Fibroblast of lung (primary cell): Measurements from ENCODE around the gene TRIML1. TPM values are rescaled to one million over a fixed set of nuclear protein-coding genes. Genes with fewer than 3 reads are reported as not detected.
"Not testable (repeated sequence)": the region's sequence is repeated elsewhere in the genome, so short reads cannot be mapped to it uniquely, and the experiment has no call there.

ENCODE experiments used
- DNase-seq, 2 donors: peaks; one replicate each; pipeline versions ENCODE4 v3.0.0 to v3.0.0-alpha.2; 2010; ENCODE audit warnings: low read depth in 2 of 2
- H2AFZ ChIP-seq: 2 replicates; pipeline ENCODE4 v1.5.1; 2012; ENCODE audit warnings: low read length, control low read depth, inconsistent platforms
- H3K27ac ChIP-seq: 2 replicates; pipeline ENCODE4 v1.5.1; 2011; ENCODE audit warnings: low read length, control low read depth; ENCODE audit not compliant: insufficient read depth
- H3K27me3 ChIP-seq: 2 replicates; pipeline ENCODE4 v1.5.1; 2011; ENCODE audit warnings: mild to moderate bottlenecking, low read length; ENCODE audit not compliant: control insufficient read depth, insufficient read depth
- H3K36me3 ChIP-seq: 2 replicates; pipeline ENCODE4 v1.5.1; 2011; ENCODE audit warnings: low read length; ENCODE audit not compliant: control insufficient read depth, insufficient read depth
- H3K4me1 ChIP-seq: 2 replicates; pipeline ENCODE4 v1.5.1; 2011; ENCODE audit warnings: low read length; ENCODE audit not compliant: control insufficient read depth, insufficient read depth; ENCODE audit errors: extremely low read depth
- H3K4me2 ChIP-seq: 2 replicates; pipeline ENCODE4 v1.5.1; 2011; ENCODE audit warnings: low read length, control low read depth; ENCODE audit not compliant: insufficient read depth; ENCODE audit errors: extremely low read depth
- H3K4me3 ChIP-seq, 4 experiments: fragments of 200-600 bp in 1 of 4; sonication (generic) in 1 of 4; replicated peaks in 1 of 4; 2 replicates each; pipeline ENCODE4 v1.5.1; 2011 to 2016; ENCODE audit warnings: low read length in 4 of 4, low read depth in 3 of 4, mild to moderate bottlenecking in 3 of 4, control low read depth in 2 of 4, inconsistent platforms in 1 of 4, mixed read lengths in 1 of 4; ENCODE audit not compliant: insufficient read depth in 1 of 4; ENCODE audit errors: control extremely low read depth in 1 of 4
- H3K79me2 ChIP-seq: 2 replicates; pipeline ENCODE4 v1.5.1; 2012; ENCODE audit warnings: mild to moderate bottlenecking, low read length, inconsistent platforms; ENCODE audit not compliant: control insufficient read depth, insufficient read depth
- H3K9ac ChIP-seq: 2 replicates; pipeline ENCODE4 v1.5.1; 2011; ENCODE audit warnings: mild to moderate bottlenecking, low read length, control low read depth; ENCODE audit not compliant: insufficient read depth
- H3K9me3 ChIP-seq: 2 replicates; pipeline ENCODE4 v1.5.1; 2012; ENCODE audit warnings: low read depth, low read length; ENCODE audit not compliant: control insufficient read depth, insufficient read depth
- H4K20me1 ChIP-seq: 2 replicates; pipeline ENCODE4 v1.5.1; 2011; ENCODE audit warnings: low read length; ENCODE audit not compliant: control insufficient read depth, insufficient read depth; ENCODE audit errors: extremely low read depth
- CTCF ChIP-seq, 2 donors: IDR thresholded peaks in 1 of 2; conservative IDR thresholded peaks in 1 of 2; 1 replicate in 1 of 2; 2 replicates in 1 of 2; pipeline ENCODE4 v1.5.1; 2011 to 2012; ENCODE audit warnings: low read length in 2 of 2, control low read depth in 1 of 2, inconsistent platforms in 1 of 2, low read depth in 1 of 2, mild to moderate bottlenecking in 1 of 2
- EZH2 ChIP-seq: IDR thresholded peaks from 2 replicates; pipeline ENCODE4 v1.5.1; 2012; ENCODE audit warnings: low read length, control low read depth, mild to moderate bottlenecking; ENCODE audit errors: missing control alignments
- polyA plus RNA-seq, 2 donors: library from polyadenylated mRNA; depleted of rRNA in 1 of 2; stranded (reverse) in 1 of 2; unstranded in 1 of 2; fragments of >200 nt; gene quantifications; 2 replicates each; pipeline ENCODE4 v1.2.1, GENCODE V29; 2011 to 2012; ENCODE audit warnings: missing spikeins in 1 of 2
- total RNA-seq: library from RNA; depleted of rRNA; stranded (reverse); fragments of >200 nt; gene quantifications from 2 replicates; pipeline ENCODE4 v1.2.1, GENCODE V29; 2014

The TRIML1 gene
- total and polyA plus RNA-seq, 2 donors (not counting 1 experiment from before 2014, with no cell fraction given) = not detected

- no peak overlapping the region for H2AFZ ChIP-seq
- H3K9me3 ChIP-seq = no peaks in the 10 kb centered on the region
- H3K9ac ChIP-seq = no peak overlapping the region
- DNase-seq = no peak
- no peak for TF ChIP-seq CTCF (conservative IDR thresholded peaks at IDR 0.05 in 1 of 2, IDR thresholded peaks at IDR 0.05 in 1 of 2; ENCODE audit: low read depth in 1 of 2, low read length in 2 of 2)
- TF ChIP-seq EZH2 = no peak
- no peaks in the 10 kb centered on the region for H3K27me3 ChIP-seq
- H3K27ac ChIP-seq = no peak overlapping the region
- H3K4me1 ChIP-seq = no peaks in the 10 kb centered on the region
- H3K36me3 ChIP-seq = no peaks in the 10 kb centered on the region
- H4K20me1 ChIP-seq = no peaks in the 10 kb centered on the region
- H3K4me3 ChIP-seq = no peak overlapping the region
- H3K79me2 ChIP-seq = no peaks in the 10 kb centered on the region
- H3K4me2 ChIP-seq = no peak overlapping the region
These were observed 15.6 kb downstream of the TRIML1 start for GRCh38 chr4:188154668-188155405.

GRCh38 chr4:188158336-188158735 lies 19.1 kb downstream of the TRIML1 start:
- H3K4me2 ChIP-seq = no peak overlapping the region
- TF ChIP-seq EZH2 (no peak), CTCF (conservative IDR thresholded peaks at IDR 0.05 in 1 of 2, IDR thresholded peaks at IDR 0.05 in 1 of 2; ENCODE audit: low read depth in 1 of 2, low read length in 2 of 2) (no peak)
- no peaks in the 10 kb centered on the region for H3K4me1 ChIP-seq
- H2AFZ ChIP-seq = no peak overlapping the region
- H3K79me2 ChIP-seq = no peaks in the 10 kb centered on the region
- no peaks in the 10 kb centered on the region for H3K9me3 ChIP-seq
- H3K4me3 ChIP-seq = no peak overlapping the region
- no peaks in the 10 kb centered on the region for H3K27me3 ChIP-seq
- no peaks in the 10 kb centered on the region for H4K20me1 ChIP-seq
- no peak overlapping the region for H3K27ac ChIP-seq
- no peak overlapping the region for H3K9ac ChIP-seq
- no peaks in the 10 kb centered on the region for H3K36me3 ChIP-seq
- no peak for DNase-seq

GRCh38 chr4:188159513-188160226 lies 20.4 kb downstream of the TRIML1 start:
- not testable (repeated sequence) for H2AFZ ChIP-seq, H3K4me2 ChIP-seq, H3K27me3 ChIP-seq, H3K9ac ChIP-seq, H3K79me2 ChIP-seq, H3K4me3 ChIP-seq, H3K9me3 ChIP-seq, H3K36me3 ChIP-seq, DNase-seq, H3K4me1 ChIP-seq, H4K20me1 ChIP-seq, H3K27ac ChIP-seq
